ENCODE measurements around the gene SPACA4.
A peak's percentile ranks its signal among the peaks of the same experiment; 100 is the strongest.
"Not testable (repeated sequence)": the region's sequence is repeated elsewhere in the genome, so short reads cannot be mapped to it uniquely, and the experiment has no call there.

Gene SPACA4

DNA sequence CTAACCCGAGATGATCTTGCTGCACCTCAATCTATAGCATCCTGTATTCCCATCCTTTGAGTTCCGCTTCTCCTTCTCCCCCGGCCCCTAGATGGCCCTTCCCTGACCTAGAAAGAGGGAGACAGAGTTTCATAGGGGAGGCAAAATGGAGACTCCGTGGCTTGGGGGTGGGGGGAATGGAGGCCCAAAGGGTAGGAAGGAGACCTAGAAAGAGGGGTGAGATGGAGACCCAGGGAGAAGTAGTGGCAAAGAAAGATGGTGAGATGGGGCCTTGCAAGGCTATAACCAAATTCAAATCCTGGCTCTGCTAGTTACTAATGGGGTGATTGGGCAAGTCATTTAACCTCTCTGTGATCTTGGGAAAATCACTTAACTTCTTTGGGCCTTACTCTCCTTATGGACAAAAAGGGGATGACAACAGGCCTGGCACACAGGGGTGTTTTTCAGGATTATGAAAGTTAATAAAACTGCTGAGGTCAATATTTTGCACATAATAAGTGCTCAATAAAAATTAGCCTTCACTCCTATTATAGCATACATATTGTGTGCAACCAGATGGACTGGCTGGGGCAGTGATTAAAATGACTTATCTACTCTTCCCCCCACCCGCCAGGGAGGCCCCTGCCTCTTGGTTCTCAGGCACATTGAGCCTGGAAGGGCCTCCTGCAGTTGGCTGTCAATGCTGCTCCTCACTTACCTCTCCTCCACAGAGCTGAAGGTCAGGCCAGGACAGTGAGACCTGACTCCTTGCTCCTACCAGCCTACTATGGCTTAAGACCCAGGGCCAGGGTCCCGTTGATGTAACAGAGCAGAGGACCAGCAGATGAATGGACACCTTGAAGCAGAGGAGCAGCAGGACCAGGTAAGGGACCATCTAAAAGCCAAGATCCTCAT lies 13.4 kb downstream of the SPACA4 start:
- DNase-seq = no peak

DNA sequence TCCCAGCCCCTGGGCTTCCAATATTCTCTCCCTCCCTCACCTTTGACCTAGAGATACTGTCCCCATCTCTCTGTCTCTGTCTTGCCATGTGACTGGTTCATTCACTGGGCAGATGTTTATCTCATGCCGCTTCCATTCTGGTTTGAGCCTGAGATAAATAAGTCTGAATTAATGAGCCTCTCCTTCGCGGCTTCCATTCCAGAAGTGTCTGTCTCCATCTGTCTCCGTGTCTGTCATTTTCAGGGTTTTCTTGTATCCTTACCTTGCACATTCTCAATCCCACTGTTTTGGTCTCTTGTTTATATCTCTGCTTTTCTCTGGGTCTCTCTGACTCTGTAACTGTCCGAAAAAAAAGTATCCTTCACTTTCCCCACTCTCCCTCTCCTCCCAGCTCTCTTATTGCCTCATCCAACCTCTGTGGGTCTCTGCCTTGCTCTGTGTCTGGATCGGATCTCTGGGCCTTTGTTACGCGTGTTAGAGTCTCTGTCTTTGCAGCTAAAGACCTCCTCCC lies 17.1 kb downstream of the SPACA4 start:
- no peak for DNase-seq

DNA sequence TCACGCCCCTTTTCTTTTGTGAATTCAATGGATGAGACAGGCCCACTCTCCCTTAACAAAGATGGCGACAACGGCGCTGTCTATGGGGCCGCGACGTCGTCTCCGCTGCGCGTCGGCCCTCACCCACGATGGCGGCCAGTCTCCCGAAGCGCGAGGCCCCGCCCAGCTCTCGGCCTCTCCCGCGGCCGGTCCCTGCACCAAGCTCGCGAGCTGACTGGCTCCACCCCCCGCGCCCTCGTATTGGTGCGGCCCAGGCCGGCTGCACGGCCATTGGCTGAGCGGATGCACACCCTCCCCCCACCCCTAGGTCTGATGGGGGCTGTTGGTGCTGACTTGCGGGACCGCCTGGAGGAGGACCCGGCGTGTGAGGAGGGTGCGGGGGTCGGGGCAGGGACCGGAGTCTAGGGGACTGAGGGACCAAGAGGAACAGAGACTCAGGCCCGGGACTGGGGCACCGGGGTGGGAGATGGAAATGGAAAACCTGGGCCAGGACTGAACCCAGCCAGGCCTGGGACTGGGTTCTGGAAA lies 17.6 kb downstream of the SPACA4 start:
- DNase-seq = peak; percentile 99

DNA sequence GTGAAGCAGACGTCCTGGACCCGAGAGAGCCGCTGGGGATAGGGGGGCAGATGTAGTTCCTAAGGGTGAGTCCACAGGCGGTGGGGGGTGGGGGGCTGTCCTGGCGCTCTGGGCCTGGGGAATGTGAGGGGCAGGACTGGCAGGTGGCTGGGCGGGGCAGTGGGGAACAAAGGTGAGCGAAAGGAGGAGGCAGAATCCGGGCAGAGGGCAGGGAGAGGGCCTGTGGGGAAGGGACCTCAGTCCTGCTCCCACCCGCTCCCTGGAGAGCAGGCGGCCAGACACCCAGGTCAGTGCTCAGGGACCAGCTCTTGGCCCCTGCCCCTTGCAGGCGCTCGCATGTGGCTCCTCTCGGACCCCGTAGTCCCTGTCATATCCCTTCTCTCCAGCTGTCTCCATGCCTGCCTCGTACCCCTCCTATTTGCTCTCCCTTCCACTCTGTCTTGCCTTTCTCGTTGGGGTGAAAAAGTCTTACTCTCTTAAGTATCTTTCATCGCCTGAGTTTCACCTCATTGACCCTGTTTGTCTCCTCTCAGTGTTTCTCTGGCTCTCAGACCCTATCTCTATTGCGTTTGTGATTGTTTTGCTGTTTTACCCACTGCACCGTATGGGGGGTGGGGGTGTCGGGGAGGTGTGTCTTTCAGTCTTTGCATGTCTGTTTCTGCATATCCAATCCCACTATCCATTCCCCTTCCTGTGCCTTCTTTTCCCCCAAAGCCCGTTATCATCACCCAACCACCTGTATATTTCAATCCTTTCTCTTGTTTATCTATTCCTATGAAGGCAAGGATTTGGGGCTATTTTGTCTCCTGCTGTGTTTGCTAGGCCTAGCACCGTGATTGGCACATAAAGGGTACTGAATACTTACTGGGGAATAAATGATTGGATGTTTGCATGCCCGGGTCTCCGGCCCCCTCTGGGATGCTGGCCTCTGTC lies 18.5 kb downstream of the SPACA4 start:
- no peak for DNase-seq

GRCh38 chr19:48625891-48626327 lies 19.4 kb downstream of the SPACA4 start:
- no peak for DNase-seq

DNA sequence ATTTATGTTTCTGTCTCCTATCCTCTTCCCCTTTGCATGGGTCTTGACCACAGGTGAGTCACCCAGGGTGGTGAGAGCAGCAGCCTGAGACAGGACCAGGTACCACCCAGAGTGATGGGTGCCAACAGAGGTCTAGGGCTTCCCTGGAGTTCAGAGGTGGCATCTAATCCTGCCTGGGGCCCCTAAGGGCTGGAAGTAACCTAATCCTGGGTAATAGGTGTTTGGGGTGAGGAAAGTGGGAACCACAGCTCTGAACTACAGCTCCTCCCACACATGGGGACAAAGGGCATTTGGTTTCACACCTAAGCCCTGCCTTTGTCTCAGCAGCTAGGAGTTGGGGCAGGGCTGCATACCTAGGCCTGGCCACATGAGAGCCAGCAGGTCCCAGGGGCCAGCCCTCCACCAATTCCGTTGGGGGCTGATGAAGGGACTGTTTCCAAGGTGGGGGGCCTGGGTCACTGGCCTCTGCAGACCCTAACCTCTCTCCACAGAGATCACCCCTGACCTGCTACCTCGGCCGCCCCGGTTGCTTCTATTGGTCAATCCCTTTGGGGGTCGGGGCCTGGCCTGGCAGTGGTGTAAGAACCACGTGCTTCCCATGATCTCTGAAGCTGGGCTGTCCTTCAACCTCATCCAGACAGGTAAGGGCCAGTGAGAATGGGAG lies 20.8 kb downstream of the SPACA4 start:
- no peak for DNase-seq

DNA sequence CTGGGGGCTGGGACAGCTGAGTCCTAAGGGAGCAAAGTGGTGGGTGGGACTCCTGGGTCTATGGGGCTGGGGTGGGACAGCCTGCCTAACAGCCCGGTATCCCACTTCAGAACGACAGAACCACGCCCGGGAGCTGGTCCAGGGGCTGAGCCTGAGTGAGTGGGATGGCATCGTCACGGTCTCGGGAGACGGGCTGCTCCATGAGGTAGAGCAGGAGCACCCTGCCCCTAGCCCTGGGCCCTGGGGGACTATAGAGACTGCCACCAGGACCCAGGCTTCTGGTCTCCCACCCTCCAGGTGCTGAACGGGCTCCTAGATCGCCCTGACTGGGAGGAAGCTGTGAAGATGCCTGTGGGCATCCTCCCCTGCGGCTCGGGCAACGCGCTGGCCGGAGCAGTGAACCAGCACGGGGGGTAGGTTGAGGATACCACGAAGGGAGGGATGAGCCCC lies 21.3 kb downstream of the SPACA4 start:
- no peak for DNase-seq

GRCh38 chr19:48628486-48629296 lies 22.1 kb downstream of the SPACA4 start:
- no peak for DNase-seq

GRCh38 chr19:48629297-48629598 lies 22.7 kb downstream of the SPACA4 start:
- no peak for DNase-seq

GRCh38 chr19:48629599-48630295 lies 23.2 kb downstream of the SPACA4 start:
- peak; percentile 63 for DNase-seq

DNA sequence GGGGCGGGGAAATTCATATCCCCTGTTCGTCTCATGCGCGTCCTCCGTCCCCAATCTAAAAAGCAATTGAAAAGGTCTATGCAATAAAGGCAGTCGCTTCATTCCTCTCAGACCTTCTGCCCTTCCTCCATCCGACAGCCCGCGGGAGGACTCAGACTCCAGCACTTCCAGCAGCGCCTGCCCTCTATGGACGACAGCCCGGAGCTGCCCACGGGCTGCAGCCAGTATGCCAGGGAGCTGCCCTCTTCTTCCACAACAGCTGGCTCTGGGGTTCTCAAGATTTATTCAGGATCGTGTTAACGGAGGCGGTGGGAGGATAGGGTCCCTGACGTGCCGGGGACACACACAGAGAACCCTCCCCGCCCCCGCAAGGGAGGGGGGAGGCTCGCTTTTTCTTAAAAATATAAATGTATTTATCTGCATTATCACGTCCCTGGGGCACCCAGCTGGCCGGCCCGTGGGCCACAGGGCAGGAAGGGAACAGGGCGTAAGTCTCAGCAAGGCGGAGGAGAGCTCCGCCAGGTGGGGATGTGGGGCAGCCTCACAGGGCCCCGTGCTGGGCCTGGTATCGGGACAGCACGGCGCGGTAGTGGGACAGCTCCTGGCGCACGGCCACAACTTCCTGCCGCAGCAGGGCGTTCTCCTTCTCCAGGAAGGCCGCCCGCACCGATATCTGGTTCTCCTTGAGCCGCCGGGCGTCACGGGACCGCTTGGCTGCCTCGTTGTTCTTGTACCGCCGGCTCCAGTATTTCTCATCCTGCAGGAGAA lies 23.9 kb downstream of the SPACA4 start:
- peak; percentile 50 for DNase-seq

DNA sequence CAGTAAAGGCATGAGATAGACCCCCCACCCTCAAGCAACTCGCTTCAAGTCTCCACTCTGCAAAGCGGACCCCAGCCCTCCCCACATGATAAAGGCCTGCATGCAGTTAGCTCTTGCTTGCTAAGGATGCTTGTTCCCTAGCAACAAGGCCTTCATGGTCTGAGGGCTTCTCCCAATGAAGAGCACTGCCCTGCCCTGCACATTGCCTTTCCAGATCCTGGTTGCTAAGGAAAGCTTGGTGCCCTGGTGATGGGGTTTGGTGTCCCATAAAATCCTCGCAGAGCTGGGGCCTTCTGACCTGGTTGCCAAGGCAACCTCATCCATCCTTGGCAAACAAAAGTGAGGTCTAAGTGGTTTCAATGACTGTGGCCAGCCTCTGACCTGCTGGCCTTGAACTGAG lies 24.7 kb downstream of the SPACA4 start:
- peak; percentile 34 for DNase-seq

DNA sequence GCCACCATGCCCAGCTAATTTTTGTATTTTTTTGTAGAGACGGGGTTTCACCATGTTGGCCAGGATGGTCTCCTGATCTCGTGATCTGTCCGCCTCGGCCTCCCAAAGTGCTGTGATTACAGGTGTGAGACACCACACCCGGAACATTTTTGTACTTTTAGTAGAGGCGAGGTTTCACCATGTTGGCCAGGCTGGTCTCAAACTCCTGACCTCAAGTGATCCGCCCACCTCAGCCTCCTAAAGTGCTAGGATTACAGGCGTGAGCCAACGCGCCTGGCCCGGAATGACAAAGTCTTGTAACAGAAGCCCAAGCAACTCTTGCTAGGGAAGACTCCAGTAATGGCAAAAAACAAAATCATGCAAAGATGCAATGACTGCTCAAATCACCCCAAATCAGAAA lies 25.7 kb downstream of the SPACA4 start:
- DNase-seq = not testable (repeated sequence)

- DNase-seq = no peak
Measured at GRCh38 chr19:48632692-48633147, 26.2 kb downstream of the SPACA4 start.

- DNase-seq = no peak
Measured at GRCh38 chr19:48633148-48634035, 26.9 kb downstream of the SPACA4 start.

- DNase-seq = no peak
Measured at GRCh38 chr19:48634036-48634342, 27.4 kb downstream of the SPACA4 start.

DNA sequence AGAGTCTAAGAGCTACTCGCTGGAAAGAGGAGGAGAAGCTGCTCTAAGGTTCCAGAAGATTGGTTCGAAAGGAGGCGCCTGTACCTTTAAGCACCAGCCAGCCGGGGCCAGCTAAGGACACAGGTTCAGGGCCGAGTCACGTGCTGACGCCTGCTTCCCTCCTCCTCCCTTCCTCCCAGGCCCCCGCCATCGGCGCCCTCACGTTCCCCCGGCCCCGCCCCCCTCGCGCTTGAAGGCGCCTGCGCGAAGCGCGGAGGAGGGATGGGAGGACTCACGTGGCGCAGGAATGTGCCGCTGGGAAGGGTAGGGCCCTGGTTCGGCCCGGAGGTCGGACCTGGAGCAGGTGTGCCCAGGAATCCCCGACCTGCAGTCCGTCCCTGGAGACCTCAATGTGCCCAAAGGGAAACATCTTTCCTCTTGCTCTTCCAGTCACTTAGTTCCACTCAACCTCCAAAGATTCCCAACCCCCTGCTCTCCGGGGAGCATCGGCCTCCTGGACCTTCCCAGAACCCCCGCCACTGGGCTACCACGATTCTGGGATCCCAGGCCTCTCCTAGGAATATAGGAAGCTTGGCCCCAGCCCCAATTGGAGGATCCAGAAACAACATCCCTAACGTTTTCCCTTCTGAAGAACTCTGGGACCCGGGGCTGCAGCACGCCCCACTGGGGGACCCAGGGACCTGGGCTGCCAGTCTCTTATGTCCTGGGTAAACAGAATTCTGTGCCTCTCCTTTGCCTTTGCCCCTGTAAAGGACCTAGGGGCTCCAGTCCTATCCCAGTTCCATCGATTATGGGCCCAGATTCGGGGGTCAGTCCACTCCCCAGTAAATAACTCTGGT lies 28.1 kb downstream of the SPACA4 start:
- peak; percentile 98 for DNase-seq

GRCh38 chr19:48635263-48635965 lies 28.9 kb downstream of the SPACA4 start:
- DNase-seq = peak; percentile 73

Measured in eye (tissue), 1 donor.